Liver (tissue), 3 donors: ENCODE measurements around the gene PRM2.

Experiments
- ATF3 ChIP-seq: IDR thresholded peaks from 2 replicates; pipeline ENCODE4 v1.6.1; 2016; ENCODE audit warnings: antibody characterized with exemption
- CTCF ChIP-seq: fragments of 150-350 bp; IDR thresholded peaks from 2 replicates; pipeline ENCODE4 v1.5.1; 2017; ENCODE audit warnings: improper control_type of control experiment, low read depth, low read length; ENCODE audit not compliant: missing input control
- TAF1 ChIP-seq: conservative IDR thresholded peaks from 2 replicates; pipeline ENCODE4 v1.6.1; 2016; ENCODE audit warnings: antibody characterized with exemption, mild to moderate bottlenecking
- YY1 ChIP-seq: IDR thresholded peaks from 2 replicates; pipeline ENCODE4 v1.6.1; 2016; ENCODE audit warnings: antibody characterized with exemption, mild to moderate bottlenecking
- donor health status: healthy.
- donor health status: healthy.

- TF ChIP-seq ATF3 = no peak
- no peak for TF ChIP-seq TAF1
- no peak for TF ChIP-seq CTCF
- TF ChIP-seq YY1 = no peak
Observed at GRCh38 chr16:11264155-11264832, 12.0 kb downstream of the PRM2 start.
